ENCODE data around the gene ADGRA3. TPM values are rescaled to one million over a fixed set of nuclear protein-coding genes. Genes with fewer than 3 reads are reported as not detected.

Gene ADGRA3
- total and polyA plus RNA-seq, 10 donors: 1.6 to 10.6 (median 5.4) TPM

DNA sequence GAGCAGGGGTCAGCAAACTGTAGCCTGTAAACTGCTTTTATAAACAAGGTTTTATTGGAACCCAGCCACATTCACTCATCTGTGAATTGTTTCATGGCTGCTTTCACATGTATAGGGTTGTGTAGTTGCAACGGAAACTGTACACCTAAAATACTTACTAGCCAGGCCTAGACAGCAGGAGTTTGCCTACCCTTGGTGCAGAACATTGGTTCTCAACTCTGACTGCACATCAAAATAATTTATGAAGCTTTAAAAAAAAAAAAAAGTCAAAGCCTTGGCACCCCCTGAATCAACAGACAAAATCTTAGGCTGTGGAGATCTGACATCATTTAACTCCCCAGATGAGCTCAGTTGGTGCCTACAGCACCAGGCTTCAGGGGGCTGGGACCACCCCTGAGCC lies 27.8 kb downstream of the ADGRA3 start:
- DNase-seq: no peak
- H3K4me1 ChIP-seq: peaks cover 0 to 11% (median 0%) of the 10 kb centered on the region in 6 donors
- intact Hi-C loops (cut with DNase I; ENCODE audit: low total_unique reads): no loop called here
- WGBS, 5 donors: 45 to 90% (median 71%) methylated on average over 1 of the region's 1 CpG
- H3K36me3 ChIP-seq: no peaks in the 10 kb centered on the region
- no peak overlapping the region for H3K27ac ChIP-seq
- no peak for TF ChIP-seq POLR2AphosphoS5 (IDR thresholded peaks at IDR 0.05)
- no peak for TF ChIP-seq POLR2A (IDR thresholded peaks at IDR 0.05)
- TF ChIP-seq CTCF (IDR thresholded peaks at IDR 0.05 in 8 of 11, conservative IDR thresholded peaks at IDR 0.05 in 3 of 11): no peak
- H3K27me3 ChIP-seq (replicated peaks in 1 of 7): no peaks in the 10 kb centered on the region
- H3K4me3 ChIP-seq: no peak overlapping the region
- no peaks in the 10 kb centered on the region for H3K9me3 ChIP-seq

GRCh38 chr4:22487328-22487727 lies 28.5 kb downstream of the ADGRA3 start:
- no peaks in the 10 kb centered on the region for H3K36me3 ChIP-seq
- H3K27me3 ChIP-seq (replicated peaks in 1 of 7): no peaks in the 10 kb centered on the region
- TF ChIP-seq POLR2AphosphoS5 (IDR thresholded peaks at IDR 0.05) (no peak), POLR2A (IDR thresholded peaks at IDR 0.05) (no peak), CTCF (IDR thresholded peaks at IDR 0.05 in 8 of 11, conservative IDR thresholded peaks at IDR 0.05 in 3 of 11) (no peak)
- WGBS, 5 donors: 88 to 91% (median 91%) methylated on average over 5 of the region's 5 CpGs
- H3K9me3 ChIP-seq: no peaks in the 10 kb centered on the region
- intact Hi-C loops (cut with DNase I; ENCODE audit: low total_unique reads): no loop called here
- H3K27ac ChIP-seq: no peak overlapping the region
- peaks cover 0 to 14% (median 0%) of the 10 kb centered on the region in 6 donors for H3K4me1 ChIP-seq
- DNase-seq: no peak
- no peak overlapping the region for H3K4me3 ChIP-seq

- H3K4me3 ChIP-seq: no peak overlapping the region
- intact Hi-C loops (cut with DNase I; ENCODE audit: low total_unique reads): no loop called here
- H3K27ac ChIP-seq: no peak overlapping the region
- 71 to 89% (median 74%) methylated on average over 4 of the region's 4 CpGs for WGBS, 5 donors
- no peaks in the 10 kb centered on the region for H3K27me3 ChIP-seq (replicated peaks in 1 of 7)
- TF ChIP-seq POLR2AphosphoS5 (IDR thresholded peaks at IDR 0.05) (no peak), POLR2A (IDR thresholded peaks at IDR 0.05) (no peak), CTCF (IDR thresholded peaks at IDR 0.05 in 8 of 11, conservative IDR thresholded peaks at IDR 0.05 in 3 of 11) (no peak)
- no peaks in the 10 kb centered on the region for H3K9me3 ChIP-seq
- DNase-seq: no peak
- peaks cover 0 to 14% (median 0%) of the 10 kb centered on the region in 6 donors for H3K4me1 ChIP-seq
- no peaks in the 10 kb centered on the region for H3K36me3 ChIP-seq
These were observed 29.6 kb downstream of the ADGRA3 start for GRCh38 chr4:22486276-22486675.

GRCh38 chr4:22485737-22486136 lies 30.1 kb downstream of the ADGRA3 start:
- intact Hi-C loops (cut with DNase I; ENCODE audit: low total_unique reads): no loop called here
- peaks cover 0 to 14% (median 0%) of the 10 kb centered on the region in 6 donors for H3K4me1 ChIP-seq
- no peaks in the 10 kb centered on the region for H3K9me3 ChIP-seq
- no peak overlapping the region for H3K4me3 ChIP-seq
- no peak overlapping the region for H3K27ac ChIP-seq
- TF ChIP-seq POLR2A (IDR thresholded peaks at IDR 0.05) (no peak), CTCF (IDR thresholded peaks at IDR 0.05 in 8 of 11, conservative IDR thresholded peaks at IDR 0.05 in 3 of 11) (no peak), POLR2AphosphoS5 (IDR thresholded peaks at IDR 0.05) (no peak)
- WGBS, 5 donors: 64 to 78% (median 73%) methylated on average over 4 of the region's 4 CpGs
- H3K36me3 ChIP-seq: no peaks in the 10 kb centered on the region
- no peak for DNase-seq
- H3K27me3 ChIP-seq (replicated peaks in 1 of 7): no peaks in the 10 kb centered on the region

Measured in spleen (tissue), 11 donors.